HG03575 (cell line): ENCODE data around the gene SMPX.
"Not testable (repeated sequence)": the region's sequence is repeated elsewhere in the genome, so short reads cannot be mapped to it uniquely, and the experiment has no call there.

Experiments used
- ATAC-seq: cut with Tn5 transposase; IDR thresholded peaks from one replicate; pipeline ENCODE4 v1.9.1; 2021; ENCODE audit not compliant: unreplicated experiment, insufficient number of reproducible peaks, low FRiP score; ENCODE audit errors: extremely low read depth

Gene SMPX

GRCh38 chrX:21757960-21758359 is at the start of gene SMPX:
Gene SMPX (minus strand): TSS chrX:21758116. CDS start chrX:21754290, 3,826 bp downstream.
- ATAC-seq, result no peak

- no peak for ATAC-seq
These were observed 48.8 kb upstream of the SMPX start for GRCh38 chrX:21806691-21807090.

GRCh38 chrX:21802839-21803238 is 44.9 kb upstream of the SMPX start:
- no peak for ATAC-seq

GRCh38 chrX:21802054-21802670 is 44.2 kb upstream of the SMPX start:
- ATAC-seq, result no peak

- ATAC-seq, result no peak
These were observed 42.4 kb upstream of the SMPX start for GRCh38 chrX:21800344-21800770.

GRCh38 chrX:21799767-21800166 is 41.9 kb upstream of the SMPX start:
- no peak for ATAC-seq

GRCh38 chrX:21798677-21799219 is 40.8 kb upstream of the SMPX start:
- no peak for ATAC-seq

GRCh38 chrX:21781976-21782375 is 24.1 kb upstream of the SMPX start:
- no peak for ATAC-seq

GRCh38 chrX:21781525-21781924 is 23.6 kb upstream of the SMPX start:
- no peak for ATAC-seq

- no peak for ATAC-seq
These were observed 21.2 kb upstream of the SMPX start for GRCh38 chrX:21779095-21779494.

- ATAC-seq, result no peak
These were observed 20.3 kb upstream of the SMPX start for GRCh38 chrX:21778236-21778635.

GRCh38 chrX:21775128-21775527 is 17.2 kb upstream of the SMPX start:
- not testable (repeated sequence) for ATAC-seq

- ATAC-seq, result not testable (repeated sequence)
These were observed 15.1 kb upstream of the SMPX start for GRCh38 chrX:21773036-21773435.

GRCh38 chrX:21770631-21771321 is 12.9 kb upstream of the SMPX start:
- ATAC-seq, result no peak

GRCh38 chrX:21766101-21766500 is 8.2 kb upstream of the SMPX start:
- ATAC-seq, result no peak

GRCh38 chrX:21764008-21764407 is 6.1 kb upstream of the SMPX start:
- no peak for ATAC-seq

- ATAC-seq, result no peak
These were observed 572 bp upstream of the SMPX start for GRCh38 chrX:21758488-21758887.

GRCh38 chrX:21756785-21757529 is 959 bp downstream of the SMPX start:
- no peak for ATAC-seq

GRCh38 chrX:21749924-21750323 is 8.0 kb downstream of the SMPX start:
- ATAC-seq, result no peak

- no peak for ATAC-seq
These were observed 9.7 kb downstream of the SMPX start for GRCh38 chrX:21748235-21748634.
